ENCODE results near the gene UBQLN2.
"Not testable (repeated sequence)": the region's sequence is repeated elsewhere in the genome, so short reads cannot be mapped to it uniquely, and the experiment has no call there.

UBQLN2 gene

GRCh38 chrX:56574861-56575260 is 11.4 kb downstream of the UBQLN2 start:
- no peak for TF ChIP-seq CTCF (IDR thresholded peaks at IDR 0.05; ENCODE audit: unreplicated experiment in 3 of 3)
- Mint-ChIP-seq H3K4me1 (no peaks in the 10 kb centered on the region), H3K9me3 (peaks cover 24% of the 10 kb centered on the region), H3K4me3 (no peak overlapping the region), H3K27me3 (ENCODE audit: low read depth) (no peaks in the 10 kb centered on the region), H3K27ac (no peak overlapping the region), H3K36me3 (ENCODE audit: low read depth) (peaks cover 54% of the 10 kb centered on the region)

GRCh38 chrX:56576721-56577120 is 13.3 kb downstream of the UBQLN2 start:
- no peak overlapping the region for H3K4me3 Mint-ChIP-seq
- H3K27ac Mint-ChIP-seq: no peak overlapping the region
- H3K9me3 Mint-ChIP-seq: peaks cover 38% of the 10 kb centered on the region

GRCh38 chrX:56588397-56589188 is 25.2 kb downstream of the UBQLN2 start:
- H3K9me3 Mint-ChIP-seq: peaks cover 43% of the 10 kb centered on the region
- H3K4me1 Mint-ChIP-seq: no peaks in the 10 kb centered on the region
- peaks cover 41% of the 10 kb centered on the region for H3K36me3 Mint-ChIP-seq (ENCODE audit: low read depth)
- no peak for TF ChIP-seq CTCF (IDR thresholded peaks at IDR 0.05; ENCODE audit: unreplicated experiment in 3 of 3)
- no peak overlapping the region for H3K27ac Mint-ChIP-seq
- no peaks in the 10 kb centered on the region for H3K27me3 Mint-ChIP-seq (ENCODE audit: low read depth)
- H3K4me3 Mint-ChIP-seq: no peak overlapping the region

More at GRCh38 chrX:56576721-56577120, 13.3 kb downstream of the UBQLN2 start:
- H3K36me3 Mint-ChIP-seq (ENCODE audit: low read depth): peaks cover 66% of the 10 kb centered on the region
- no peaks in the 10 kb centered on the region for H3K27me3 Mint-ChIP-seq (ENCODE audit: low read depth)
- no peaks in the 10 kb centered on the region for H3K4me1 Mint-ChIP-seq
- TF ChIP-seq CTCF (IDR thresholded peaks at IDR 0.05; ENCODE audit: unreplicated experiment in 3 of 3): no peak

- H3K4me1 Mint-ChIP-seq; H3K27ac Mint-ChIP-seq; H3K4me3 Mint-ChIP-seq; H3K27me3 Mint-ChIP-seq (ENCODE audit: low read depth): not testable (repeated sequence)
- Mint-ChIP-seq H3K9me3 (peaks cover 58% of the 10 kb centered on the region), H3K36me3 (ENCODE audit: low read depth) (peaks cover 47% of the 10 kb centered on the region)
Observed at GRCh38 chrX:56591830-56592229, 28.4 kb downstream of the UBQLN2 start.

GRCh38 chrX:56600141-56600540 is 36.7 kb downstream of the UBQLN2 start:
- no peaks in the 10 kb centered on the region for H3K4me1 Mint-ChIP-seq
- peaks cover 22% of the 10 kb centered on the region for H3K36me3 Mint-ChIP-seq (ENCODE audit: low read depth)
- TF ChIP-seq CTCF (IDR thresholded peaks at IDR 0.05; ENCODE audit: unreplicated experiment in 3 of 3): no peak
- H3K27ac Mint-ChIP-seq: no peak overlapping the region
- H3K27me3 Mint-ChIP-seq (ENCODE audit: low read depth): no peaks in the 10 kb centered on the region
- no peak overlapping the region for H3K4me3 Mint-ChIP-seq
- H3K9me3 Mint-ChIP-seq: peaks cover 41% of the 10 kb centered on the region

GRCh38 chrX:56600987-56601386 is 37.6 kb downstream of the UBQLN2 start:
- TF ChIP-seq CTCF (IDR thresholded peaks at IDR 0.05; ENCODE audit: unreplicated experiment in 3 of 3): no peak
- peaks cover 14% of the 10 kb centered on the region for H3K36me3 Mint-ChIP-seq (ENCODE audit: low read depth)
- H3K27ac Mint-ChIP-seq: no peak overlapping the region
- H3K4me3 Mint-ChIP-seq: no peak overlapping the region
- no peaks in the 10 kb centered on the region for H3K4me1 Mint-ChIP-seq
- no peaks in the 10 kb centered on the region for H3K27me3 Mint-ChIP-seq (ENCODE audit: low read depth)
- H3K9me3 Mint-ChIP-seq: peaks cover 35% of the 10 kb centered on the region
